ENCODE results near the gene STK38L. TPM values are rescaled to one million over a fixed set of nuclear protein-coding genes. Genes with fewer than 3 reads are reported as not detected.

STK38L gene
- total and polyA plus RNA-seq, 7 donors = 16.8 to 86.2 (median 67.3) TPM

DNA sequence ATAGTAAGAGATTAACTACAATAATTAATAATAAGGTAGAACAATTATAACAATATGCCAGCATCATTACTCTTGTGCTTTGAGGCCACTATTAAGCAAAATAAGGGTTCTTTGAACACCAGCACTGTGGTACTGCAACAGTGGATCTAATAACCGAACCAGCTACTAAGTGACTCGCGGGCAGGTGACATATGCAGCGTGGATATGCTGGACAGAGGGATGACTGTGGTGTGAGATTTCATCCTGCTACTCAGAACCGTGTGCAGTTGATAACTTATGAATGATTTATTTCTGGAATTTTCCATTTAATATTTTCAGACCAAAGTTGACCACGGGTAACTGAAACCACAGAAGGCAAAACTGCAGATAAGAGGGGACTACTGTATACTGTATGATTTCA, 123.0 kb downstream of the STK38L start:
- Histone ChIP-seq H3K27me3 (no peaks in the 10 kb centered on the region), H3K4me1 (no peaks in the 10 kb centered on the region), H3K9me3 (no peaks in the 10 kb centered on the region), H3K4me3 (no peak overlapping the region), H3K27ac (no peak overlapping the region), H3K36me3 (peaks cover 0 to 6% (median 0%) of the 10 kb centered on the region in 4 donors)
- TF ChIP-seq, protein P1, sequence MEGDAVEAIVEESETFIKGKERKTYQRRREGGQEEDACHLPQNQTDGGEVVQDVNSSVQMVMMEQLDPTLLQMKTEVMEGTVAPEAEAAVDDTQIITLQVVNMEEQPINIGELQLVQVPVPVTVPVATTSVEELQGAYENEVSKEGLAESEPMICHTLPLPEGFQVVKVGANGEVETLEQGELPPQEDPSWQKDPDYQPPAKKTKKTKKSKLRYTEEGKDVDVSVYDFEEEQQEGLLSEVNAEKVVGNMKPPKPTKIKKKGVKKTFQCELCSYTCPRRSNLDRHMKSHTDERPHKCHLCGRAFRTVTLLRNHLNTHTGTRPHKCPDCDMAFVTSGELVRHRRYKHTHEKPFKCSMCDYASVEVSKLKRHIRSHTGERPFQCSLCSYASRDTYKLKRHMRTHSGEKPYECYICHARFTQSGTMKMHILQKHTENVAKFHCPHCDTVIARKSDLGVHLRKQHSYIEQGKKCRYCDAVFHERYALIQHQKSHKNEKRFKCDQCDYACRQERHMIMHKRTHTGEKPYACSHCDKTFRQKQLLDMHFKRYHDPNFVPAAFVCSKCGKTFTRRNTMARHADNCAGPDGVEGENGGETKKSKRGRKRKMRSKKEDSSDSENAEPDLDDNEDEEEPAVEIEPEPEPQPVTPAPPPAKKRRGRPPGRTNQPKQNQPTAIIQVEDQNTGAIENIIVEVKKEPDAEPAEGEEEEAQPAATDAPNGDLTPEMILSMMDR (IDR thresholded peaks at IDR 0.05) = no peak
- TF ChIP-seq POLR2A (IDR thresholded peaks at IDR 0.05) (no peak), EP300 (IDR thresholded peaks at IDR 0.05) (no peak), POLR2AphosphoS5 (IDR thresholded peaks at IDR 0.05) (no peak)
- 88 to 90% methylated on average over 6 of the region's 6 CpGs for WGBS, 2 donors
- intact Hi-C loops (cut with DNase I) = no loop called here
- DNase-seq = no peak

Other genes with a start within 250 kb of the STK38L start
- 10 to 100 TPM; 38.4 to 56.9 (median 51.2) TPM for gene TM7SF3, start 229.9 kb upstream of the STK38L start, total RNA-seq
- 10 to 100 TPM in 2 of 3 donors, 1 to 10 TPM in 1; 9.2 to 33.2 (median 13.8) TPM for gene TM7SF3, start 229.9 kb upstream of the STK38L start, polyA plus RNA-seq
- gene MED21, start 221.7 kb upstream of the STK38L start, total RNA-seq = 10 to 100 TPM; 50.1 to 64.3 (median 62.9) TPM
- gene MED21, start 221.7 kb upstream of the STK38L start, polyA plus RNA-seq = 10 to 100 TPM; 19.4 to 34.9 (median 33.0) TPM
- not detected for gene C12orf71, start 161.7 kb upstream of the STK38L start, total RNA-seq
- gene C12orf71, start 161.7 kb upstream of the STK38L start, polyA plus RNA-seq = not detected
- 1 to 10 TPM; 3.2 to 6.2 (median 3.9) TPM for gene BMAL2, start 88.5 kb downstream of the STK38L start, total RNA-seq
- gene BMAL2, start 88.5 kb downstream of the STK38L start, polyA plus RNA-seq = 1 to 10 TPM; 2.4 to 4.8 (median 4.4) TPM
- not detected for gene SMCO2, start 202.4 kb downstream of the STK38L start, total RNA-seq
- under 1 TPM in 1 of 3 donors, not detected in 2; 0.15 TPM for gene SMCO2, start 202.4 kb downstream of the STK38L start, polyA plus RNA-seq